DOHH2 (cell line): Measurements from ENCODE around the gene OSBPL8.

Source experiments
- H3F3A ChIP-seq: fragments of 200-600 bp; sonication (generic), shearing (Covaris generic); 2 replicates; pipeline ENCODE4 v1.6.0; 2016; ENCODE audit warnings: antibody characterized with exemption, mild to moderate bottlenecking; ENCODE audit not compliant: control insufficient read depth, insufficient read depth
- H3K27ac ChIP-seq: fragments of 200-600 bp; sonication (generic); 2 replicates; pipeline ENCODE4 v1.5.1; 2014; ENCODE audit warnings: low read depth, mild to moderate bottlenecking, low read length, moderate library complexity
- H3K27me3 ChIP-seq: fragments of 200-600 bp; sonication (generic); 2 replicates; pipeline ENCODE4 v1.6.1; 2014; ENCODE audit warnings: mild to moderate bottlenecking, low read length, mixed read lengths; ENCODE audit not compliant: control insufficient read depth
- H3K36me3 ChIP-seq: fragments of 200-600 bp; sonication (generic); 2 replicates; pipeline ENCODE4 v1.6.1; 2014; ENCODE audit warnings: mild to moderate bottlenecking, low read length, moderate library complexity, mixed read lengths; ENCODE audit not compliant: control insufficient read depth
- H3K4me1 ChIP-seq: fragments of 200-600 bp; sonication (generic); 2 replicates; pipeline ENCODE4 v1.6.1; 2014; ENCODE audit warnings: mild to moderate bottlenecking, low read length, mixed read lengths; ENCODE audit not compliant: control insufficient read depth
- H3K4me2 ChIP-seq: fragments of 200-600 bp; sonication (generic); 2 replicates; pipeline ENCODE4 v1.6.0; 2014; ENCODE audit warnings: mild to moderate bottlenecking, low read length, moderate library complexity
- H3K4me3 ChIP-seq: fragments of 200-600 bp; sonication (generic); 2 replicates; pipeline ENCODE4 v1.5.1; 2014; ENCODE audit warnings: mild to moderate bottlenecking, low read length, mixed read lengths
- H3K79me2 ChIP-seq: fragments of 200-600 bp; sonication (generic); 2 replicates; pipeline ENCODE4 v1.6.1; 2014; ENCODE audit warnings: mild to moderate bottlenecking, low read length, mixed read lengths; ENCODE audit not compliant: control insufficient read depth
- H3K9me2 ChIP-seq: fragments of 200-600 bp; sonication (generic); replicated peaks from 2 replicates; pipeline ENCODE4 v1.6.1; 2014; ENCODE audit warnings: mild to moderate bottlenecking, low read length, mixed read lengths; ENCODE audit not compliant: control insufficient read depth
- H3K9me3 ChIP-seq: fragments of 200-600 bp; sonication (generic); 2 replicates; pipeline ENCODE4 v1.6.1; 2014; ENCODE audit warnings: antibody characterized with exemption, low read length, mixed read lengths; ENCODE audit not compliant: control insufficient read depth, insufficient read depth
- H4K20me1 ChIP-seq: fragments of 200-600 bp; sonication (generic); 2 replicates; pipeline ENCODE4 v1.6.0; 2014; ENCODE audit warnings: low read depth, mild to moderate bottlenecking, antibody characterized with exemption, low read length, moderate library complexity; ENCODE audit not compliant: control insufficient read depth, insufficient read depth
- EZH2phosphoT487 ChIP-seq: fragments of 200-600 bp; sonication (generic); IDR thresholded peaks from 2 replicates; pipeline ENCODE4 v1.6.1; 2017; ENCODE audit warnings: borderline replicate concordance, mild to moderate bottlenecking, antibody characterized with exemption, low read length, moderate library complexity, mixed read lengths
- TF ChIP-seq, protein P1 (sequence below): fragments of 200-600 bp; sonication (generic); IDR thresholded peaks from one replicate; pipeline ENCODE4 v1.5.1; 2014; ENCODE audit warnings: antibody characterized with exemption, mild to moderate bottlenecking, low read depth, low read length; ENCODE audit not compliant: poor library complexity, severe bottlenecking

The OSBPL8 gene

GRCh38 chr12:76313299-76313698, 246.3 kb downstream of the OSBPL8 start:
- no peak overlapping the region for H3K4me2 ChIP-seq
- no peaks in the 10 kb centered on the region for H3K36me3 ChIP-seq
- no peaks in the 10 kb centered on the region for H4K20me1 ChIP-seq
- H3K9me2 ChIP-seq, result no peaks in the 10 kb centered on the region
- no peaks in the 10 kb centered on the region for H3K4me1 ChIP-seq
- H3F3A ChIP-seq, result no peaks in the 10 kb centered on the region
- no peak overlapping the region for H3K4me3 ChIP-seq
- no peaks in the 10 kb centered on the region for H3K27me3 ChIP-seq
- TF ChIP-seq, protein P1, sequence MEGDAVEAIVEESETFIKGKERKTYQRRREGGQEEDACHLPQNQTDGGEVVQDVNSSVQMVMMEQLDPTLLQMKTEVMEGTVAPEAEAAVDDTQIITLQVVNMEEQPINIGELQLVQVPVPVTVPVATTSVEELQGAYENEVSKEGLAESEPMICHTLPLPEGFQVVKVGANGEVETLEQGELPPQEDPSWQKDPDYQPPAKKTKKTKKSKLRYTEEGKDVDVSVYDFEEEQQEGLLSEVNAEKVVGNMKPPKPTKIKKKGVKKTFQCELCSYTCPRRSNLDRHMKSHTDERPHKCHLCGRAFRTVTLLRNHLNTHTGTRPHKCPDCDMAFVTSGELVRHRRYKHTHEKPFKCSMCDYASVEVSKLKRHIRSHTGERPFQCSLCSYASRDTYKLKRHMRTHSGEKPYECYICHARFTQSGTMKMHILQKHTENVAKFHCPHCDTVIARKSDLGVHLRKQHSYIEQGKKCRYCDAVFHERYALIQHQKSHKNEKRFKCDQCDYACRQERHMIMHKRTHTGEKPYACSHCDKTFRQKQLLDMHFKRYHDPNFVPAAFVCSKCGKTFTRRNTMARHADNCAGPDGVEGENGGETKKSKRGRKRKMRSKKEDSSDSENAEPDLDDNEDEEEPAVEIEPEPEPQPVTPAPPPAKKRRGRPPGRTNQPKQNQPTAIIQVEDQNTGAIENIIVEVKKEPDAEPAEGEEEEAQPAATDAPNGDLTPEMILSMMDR, result no peak
- no peak for TF ChIP-seq EZH2phosphoT487
- H3K9me3 ChIP-seq, result no peaks in the 10 kb centered on the region
- no peak overlapping the region for H3K27ac ChIP-seq
- no peaks in the 10 kb centered on the region for H3K79me2 ChIP-seq

DNA sequence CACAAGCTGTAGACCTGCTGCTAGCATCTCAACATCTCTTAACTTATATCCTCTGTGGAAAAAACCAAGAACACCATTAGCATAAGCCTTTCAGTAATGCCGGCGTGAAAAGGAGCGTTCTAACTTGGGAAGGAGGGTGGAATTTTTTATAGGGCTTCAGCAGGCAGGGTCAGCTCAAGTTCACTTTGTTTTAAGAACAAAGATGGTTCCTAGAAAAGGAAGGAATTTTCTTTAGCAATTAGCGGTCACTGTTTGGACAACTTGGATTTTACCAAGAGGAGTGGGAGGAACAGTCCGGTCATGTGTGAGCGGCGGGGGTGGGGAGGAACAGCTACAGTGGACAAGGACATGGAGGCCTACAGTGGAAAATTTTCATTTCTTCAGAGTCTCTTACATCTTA, 247.3 kb downstream of the OSBPL8 start:
- Histone ChIP-seq H3K27me3 (no peaks in the 10 kb centered on the region), H3K79me2 (no peaks in the 10 kb centered on the region), H3K4me1 (no peaks in the 10 kb centered on the region), H3F3A (no peaks in the 10 kb centered on the region), H3K4me2 (no peak overlapping the region), H4K20me1 (no peaks in the 10 kb centered on the region), H3K9me3 (no peaks in the 10 kb centered on the region), H3K4me3 (no peak overlapping the region), H3K27ac (no peak overlapping the region), H3K9me2 (no peaks in the 10 kb centered on the region), H3K36me3 (no peaks in the 10 kb centered on the region)
- TF ChIP-seq, protein P1, result no peak
- no peak for TF ChIP-seq EZH2phosphoT487

- no peaks in the 10 kb centered on the region for H3K9me3 ChIP-seq
- TF ChIP-seq EZH2phosphoT487, result no peak
- TF ChIP-seq, protein P1, result no peak
- H3K4me2 ChIP-seq, result no peak overlapping the region
- no peaks in the 10 kb centered on the region for H3K79me2 ChIP-seq
- H3K4me1 ChIP-seq, result no peaks in the 10 kb centered on the region
- H3K27me3 ChIP-seq, result no peaks in the 10 kb centered on the region
- no peak overlapping the region for H3K27ac ChIP-seq
- H4K20me1 ChIP-seq, result no peaks in the 10 kb centered on the region
- no peaks in the 10 kb centered on the region for H3K36me3 ChIP-seq
- H3F3A ChIP-seq, result no peaks in the 10 kb centered on the region
- no peak overlapping the region for H3K4me3 ChIP-seq
- no peaks in the 10 kb centered on the region for H3K9me2 ChIP-seq
Observed at GRCh38 chr12:76311796-76312195, 247.8 kb downstream of the OSBPL8 start.

GRCh38 chr12:76310110-76310509, 249.5 kb downstream of the OSBPL8 start:
- no peak overlapping the region for H3K4me3 ChIP-seq
- no peaks in the 10 kb centered on the region for H3K27me3 ChIP-seq
- H3K4me1 ChIP-seq, result no peaks in the 10 kb centered on the region
- no peaks in the 10 kb centered on the region for H3K9me3 ChIP-seq
- no peak for TF ChIP-seq EZH2phosphoT487
- TF ChIP-seq, protein P1, result no peak
- H4K20me1 ChIP-seq, result no peaks in the 10 kb centered on the region
- H3K4me2 ChIP-seq, result no peak overlapping the region
- H3K27ac ChIP-seq, result no peak overlapping the region
- no peaks in the 10 kb centered on the region for H3K79me2 ChIP-seq
- no peaks in the 10 kb centered on the region for H3F3A ChIP-seq
- H3K9me2 ChIP-seq, result no peaks in the 10 kb centered on the region
- H3K36me3 ChIP-seq, result no peaks in the 10 kb centered on the region
